GM12892 (cell line): Measurements from ENCODE around the gene PNPLA6.

Experiments used
- POLR2A ChIP-seq: IDR thresholded peaks from 2 replicates; pipeline ENCODE4 v1.6.1; 2011; ENCODE audit warnings: low read depth, low read length, control low read depth
- TAF1 ChIP-seq: IDR thresholded peaks from 2 replicates; pipeline ENCODE4 v1.6.1; 2011; ENCODE audit warnings: low read depth, mild to moderate bottlenecking, control low read depth, low read length, borderline replicate concordance

- no peak for TF ChIP-seq POLR2A
- no peak for TF ChIP-seq TAF1
Observed at GRCh38 chr19:7524523-7524922, 11.0 kb upstream of the PNPLA6 start.
